Iris pigment epithelial cell (primary cell): ENCODE results near the gene UBB.
A peak's percentile ranks its signal among the peaks of the same experiment; 100 is the strongest.
"Not testable (repeated sequence)": the region's sequence is repeated elsewhere in the genome, so short reads cannot be mapped to it uniquely, and the experiment has no call there.

Source experiments
- DNase-seq: peaks from one replicate; pipeline ENCODE4 v3.0.0-alpha.2; 2011; ENCODE audit warnings: low read depth

Gene UBB

DNA sequence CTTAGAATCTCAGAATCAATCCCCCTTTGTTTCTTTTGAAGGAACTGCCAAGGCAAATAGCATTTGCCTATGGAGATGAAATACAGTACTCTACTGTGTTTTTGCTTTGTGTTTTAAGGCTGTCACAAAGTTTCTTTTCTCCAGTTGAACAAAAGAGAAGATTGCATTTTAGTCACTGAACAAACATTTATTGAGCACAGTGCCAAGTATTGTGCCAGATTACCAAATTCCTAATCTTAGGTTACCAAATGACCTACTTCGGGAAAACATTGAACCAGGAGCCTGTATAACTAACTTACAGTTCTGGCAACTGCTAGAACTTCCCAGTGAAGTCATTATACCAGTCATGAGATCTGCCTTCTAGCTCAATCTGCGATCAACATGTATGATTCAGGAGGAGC lies 3.0 kb upstream of the UBB start:
- DNase-seq = peak; percentile 81

DNA sequence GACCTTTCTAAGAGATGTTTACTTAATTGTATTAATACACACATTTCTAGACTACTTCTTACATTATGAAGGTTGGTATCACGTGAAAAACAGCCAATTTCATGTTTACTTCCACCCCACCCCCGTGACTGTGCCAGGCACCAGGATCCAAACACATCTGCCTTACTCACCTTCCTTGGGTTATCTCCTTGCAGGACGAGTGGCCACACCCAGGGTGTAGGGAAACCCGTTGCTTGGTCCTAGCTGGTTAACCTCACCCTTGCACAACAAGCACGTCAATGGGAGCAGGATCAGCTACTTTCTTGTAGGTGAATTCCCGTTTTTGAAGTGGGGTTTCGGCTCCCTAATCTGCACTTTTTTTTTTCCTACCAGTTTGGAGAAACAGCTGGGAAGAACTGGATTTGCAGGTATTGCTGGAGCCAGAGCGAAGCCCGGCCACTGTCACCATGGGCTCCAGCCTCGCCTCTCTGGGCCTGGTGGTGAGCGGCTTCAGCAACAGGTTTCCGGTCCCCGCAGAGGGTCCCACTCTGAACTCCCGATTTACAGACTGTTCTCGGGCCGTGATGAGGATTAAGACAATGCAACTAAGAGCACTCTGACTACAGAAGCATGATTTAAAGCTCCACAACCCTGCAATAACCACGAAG lies 2.1 kb upstream of the UBB start:
- no peak for DNase-seq

DNA sequence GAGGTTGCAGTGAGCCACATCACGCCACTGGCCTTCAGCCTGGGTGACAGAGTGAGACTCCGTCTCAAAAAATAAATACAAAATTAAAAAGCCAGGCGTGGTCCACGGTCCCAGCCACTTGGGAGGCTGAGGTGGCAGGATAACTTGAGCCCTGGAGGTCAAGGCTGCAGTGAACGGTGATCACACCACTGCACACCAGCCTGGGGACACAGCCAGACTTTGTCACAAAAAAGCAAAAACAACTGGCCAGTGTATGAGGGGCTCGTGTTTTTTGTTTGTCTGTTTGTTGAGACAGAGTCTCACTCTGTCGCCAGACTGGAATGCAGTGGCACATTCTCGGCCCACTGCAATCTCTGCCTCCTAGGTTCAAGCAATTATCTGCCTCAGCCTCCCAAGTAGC lies 1.2 kb upstream of the UBB start:
- DNase-seq = no peak

DNA sequence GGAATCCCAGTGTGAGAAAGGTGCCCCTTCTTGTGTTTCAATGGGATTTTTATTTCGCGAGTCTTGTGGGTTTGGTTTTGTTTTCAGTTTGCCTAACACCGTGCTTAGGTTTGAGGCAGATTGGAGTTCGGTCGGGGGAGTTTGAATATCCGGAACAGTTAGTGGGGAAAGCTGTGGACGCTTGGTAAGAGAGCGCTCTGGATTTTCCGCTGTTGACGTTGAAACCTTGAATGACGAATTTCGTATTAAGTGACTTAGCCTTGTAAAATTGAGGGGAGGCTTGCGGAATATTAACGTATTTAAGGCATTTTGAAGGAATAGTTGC lies 567 bp downstream of the UBB start:
- peak; percentile 64 for DNase-seq

DNA sequence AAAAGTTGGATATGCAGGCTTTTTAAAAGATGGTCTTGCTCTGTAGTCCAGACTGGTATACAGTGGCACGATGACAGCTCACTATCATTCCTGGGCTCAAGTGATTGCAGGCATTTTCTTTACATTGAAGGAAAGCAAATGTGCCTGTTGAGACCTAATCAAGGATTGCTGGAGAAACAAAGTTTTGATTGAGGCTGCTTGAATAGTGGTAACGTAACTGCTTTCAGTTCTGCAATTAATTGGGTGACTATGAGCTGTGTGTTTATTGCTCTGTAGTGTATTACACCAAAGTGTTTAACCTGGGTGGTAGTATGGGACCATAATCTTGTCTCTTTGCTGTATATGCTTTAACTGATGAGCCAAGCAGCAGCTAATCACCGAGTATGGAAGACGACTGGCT lies 2.3 kb downstream of the UBB start:
- DNase-seq = no peak

DNA sequence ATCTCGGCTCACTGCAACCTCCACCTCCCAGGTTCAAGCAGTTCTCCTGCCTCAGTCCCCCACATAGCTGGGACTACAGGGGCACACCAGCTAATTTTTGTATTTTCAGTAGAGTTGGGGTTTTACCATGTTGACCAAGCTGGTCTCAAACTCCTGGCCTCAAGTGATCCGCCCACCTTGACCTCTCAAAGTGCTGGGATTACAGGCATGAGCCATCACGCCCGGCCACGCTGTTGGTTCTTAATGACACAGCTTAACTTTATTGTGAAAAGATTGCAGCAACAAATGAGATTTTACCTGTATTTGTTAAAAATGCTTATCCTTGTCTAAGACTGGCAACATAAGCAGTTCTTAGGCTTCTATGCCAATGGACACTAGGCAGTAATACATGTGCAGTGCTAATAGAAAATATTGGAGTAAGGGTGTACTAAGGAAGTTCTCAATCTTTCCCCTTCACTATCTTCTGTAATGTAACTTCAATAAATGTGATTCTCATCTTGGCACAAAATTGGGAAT lies 2.9 kb downstream of the UBB start:
- DNase-seq = no peak

DNA sequence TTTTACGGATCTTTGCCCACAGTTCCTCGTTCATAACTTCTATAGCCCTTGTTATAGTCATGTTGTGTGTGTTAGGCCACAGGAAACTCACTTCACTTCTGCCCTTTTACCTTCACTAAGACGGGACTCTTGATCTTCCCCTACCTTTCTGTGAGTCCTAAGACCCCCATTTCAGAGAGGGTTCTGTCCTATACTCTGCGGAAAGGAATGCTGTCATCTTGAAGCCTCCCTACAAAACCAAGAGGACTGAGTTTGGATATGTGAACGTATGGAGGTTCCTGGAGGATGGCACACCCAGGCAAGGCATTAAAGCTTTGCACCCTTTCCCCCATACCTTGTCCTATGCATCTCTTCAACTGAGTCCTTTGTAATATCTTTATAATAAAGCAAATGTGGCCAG lies 3.7 kb downstream of the UBB start:
- no peak for DNase-seq

DNA sequence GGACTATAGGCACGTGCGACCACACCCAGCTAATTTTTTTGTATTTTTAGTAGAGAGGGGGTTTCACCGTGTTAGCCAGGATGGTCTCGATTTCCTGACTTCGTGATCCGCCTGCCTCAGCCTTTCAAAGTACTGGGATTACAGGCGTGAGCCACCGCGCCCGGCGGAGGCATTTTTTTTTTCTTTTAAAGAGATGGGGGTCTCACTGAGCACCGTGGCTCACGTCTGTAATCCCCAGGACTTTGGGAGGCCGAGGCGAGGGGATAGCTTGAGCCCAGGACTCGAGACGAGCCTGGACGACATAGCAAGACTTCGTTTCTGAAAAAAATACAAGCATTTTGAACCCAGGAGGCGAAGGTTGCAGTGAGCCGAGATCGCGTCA lies 5.2 kb downstream of the UBB start:
- DNase-seq = not testable (repeated sequence)

DNA sequence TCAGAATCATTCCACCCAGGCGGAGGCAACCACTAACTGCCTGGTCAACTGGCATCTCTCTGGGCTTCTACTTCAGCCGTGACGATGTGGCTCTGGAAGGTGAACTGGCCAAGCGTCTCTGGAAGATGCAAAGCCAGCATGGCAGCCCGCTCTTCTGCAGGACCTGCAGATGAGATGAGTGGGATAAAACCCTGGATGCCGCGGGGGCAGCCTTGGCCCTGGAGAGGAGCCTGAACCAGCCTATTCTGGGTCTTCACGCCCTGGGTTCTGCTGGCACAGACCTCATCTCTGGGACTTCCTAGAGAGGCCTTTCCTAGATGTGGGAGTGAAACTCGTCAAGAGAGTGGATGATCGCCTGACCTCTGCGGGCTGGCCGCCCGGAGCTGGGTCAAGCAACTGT lies 10.6 kb downstream of the UBB start:
- DNase-seq = no peak

DNA sequence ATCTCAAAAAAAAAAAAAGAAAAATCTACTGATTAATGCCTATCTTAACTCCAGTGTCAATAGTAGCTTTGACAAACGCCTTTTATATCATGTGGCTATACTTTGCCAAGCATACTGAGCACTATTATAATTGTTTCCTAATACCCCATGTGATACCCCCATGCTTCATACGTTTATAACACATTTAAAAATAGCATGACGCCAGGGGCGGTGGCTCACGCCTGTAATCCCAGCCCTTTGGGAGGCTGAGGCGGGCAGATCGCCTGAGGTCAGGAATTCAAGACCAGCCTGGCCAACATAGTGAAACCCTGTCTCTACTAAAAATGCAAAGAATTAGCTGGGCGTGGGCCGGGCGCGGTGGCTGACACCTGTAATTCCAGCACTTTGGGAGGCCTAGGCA lies 11.6 kb downstream of the UBB start:
- DNase-seq = not testable (repeated sequence)

DNA sequence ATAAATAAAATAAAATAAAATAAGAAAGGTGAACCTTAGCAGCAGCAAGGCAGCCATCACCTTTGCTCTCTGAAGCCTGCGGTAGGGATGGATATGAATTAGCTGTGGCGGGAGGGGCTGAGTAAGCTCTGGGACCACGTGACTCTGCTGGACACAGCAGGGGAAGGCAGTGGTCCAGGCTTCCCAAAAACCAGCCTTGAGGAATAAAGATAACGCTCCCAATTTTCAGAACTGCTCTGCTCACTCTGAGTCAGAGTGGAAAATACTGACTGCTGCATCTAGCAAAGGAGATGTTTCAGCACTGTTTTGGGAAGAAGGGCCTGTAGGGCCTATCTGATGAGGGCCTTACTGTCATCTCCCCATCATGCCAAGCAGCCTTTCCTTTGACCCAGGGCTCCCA lies 15.0 kb downstream of the UBB start:
- DNase-seq = not testable (repeated sequence)

DNA sequence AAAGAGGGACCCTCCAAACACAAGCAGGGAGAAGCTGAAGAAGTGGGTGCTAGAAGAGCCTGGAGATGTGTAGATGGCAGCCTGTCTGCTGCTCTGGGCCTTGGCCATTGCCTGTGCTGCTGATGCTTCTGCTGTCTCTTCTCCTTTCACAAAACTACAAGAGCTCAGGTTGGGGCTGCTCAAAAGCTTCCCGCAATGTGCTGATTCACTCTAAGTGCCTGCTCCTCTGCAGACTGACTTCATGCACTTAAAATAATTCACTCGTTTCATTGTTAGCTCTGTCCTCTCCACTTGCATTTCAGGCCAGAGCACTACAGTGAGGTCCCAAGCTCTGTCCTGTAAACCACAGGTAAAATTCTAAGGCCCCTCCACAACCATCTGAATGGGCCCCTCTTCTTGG lies 15.8 kb downstream of the UBB start:
- DNase-seq = not testable (repeated sequence)

DNA sequence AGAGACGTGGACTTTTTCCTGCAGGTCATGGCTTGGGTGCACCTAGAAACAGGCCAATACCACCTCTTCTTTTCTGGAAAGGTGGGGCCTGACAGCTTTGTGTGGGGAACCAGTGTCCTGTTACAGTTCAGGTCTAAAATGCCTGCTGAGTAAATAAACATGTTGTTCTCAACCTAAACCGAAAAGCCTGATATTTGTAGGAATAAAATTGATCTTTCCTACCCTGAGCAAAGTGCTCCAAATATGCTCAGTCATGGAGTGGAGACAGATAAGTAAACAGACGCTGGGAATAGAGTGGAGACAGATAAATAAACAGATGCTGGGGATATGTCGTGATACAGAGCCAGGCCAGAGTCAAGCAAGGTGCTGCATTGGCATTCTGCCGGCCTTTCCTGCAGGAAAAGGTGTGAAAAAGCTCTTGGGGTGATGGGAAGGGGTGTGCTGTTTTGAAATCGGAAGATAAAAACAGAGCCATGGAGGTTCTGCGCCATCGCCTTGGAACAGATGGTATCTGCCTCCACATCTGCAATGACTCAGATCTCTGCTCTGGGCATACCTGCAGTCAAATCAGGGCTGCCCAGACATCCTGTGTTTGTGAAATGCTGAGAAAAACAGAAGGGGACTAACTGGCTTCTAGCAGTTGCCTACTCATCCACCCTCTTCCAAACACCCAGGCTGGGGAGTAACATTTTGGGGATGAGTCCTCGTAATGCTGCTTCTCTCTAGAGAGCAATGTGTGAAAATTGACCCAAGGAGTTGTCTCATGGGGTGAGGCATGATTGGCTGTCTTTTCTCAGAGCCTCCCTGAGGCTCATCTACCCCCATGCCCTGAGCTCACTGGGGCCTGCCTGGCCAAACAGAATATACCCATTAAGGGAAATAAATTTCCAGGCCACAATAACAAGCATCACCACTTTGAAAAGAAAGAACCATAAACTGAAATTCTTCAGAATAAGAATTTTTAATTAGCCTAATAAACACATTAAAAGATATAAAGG lies 17.7 kb downstream of the UBB start:
- DNase-seq = no peak

DNA sequence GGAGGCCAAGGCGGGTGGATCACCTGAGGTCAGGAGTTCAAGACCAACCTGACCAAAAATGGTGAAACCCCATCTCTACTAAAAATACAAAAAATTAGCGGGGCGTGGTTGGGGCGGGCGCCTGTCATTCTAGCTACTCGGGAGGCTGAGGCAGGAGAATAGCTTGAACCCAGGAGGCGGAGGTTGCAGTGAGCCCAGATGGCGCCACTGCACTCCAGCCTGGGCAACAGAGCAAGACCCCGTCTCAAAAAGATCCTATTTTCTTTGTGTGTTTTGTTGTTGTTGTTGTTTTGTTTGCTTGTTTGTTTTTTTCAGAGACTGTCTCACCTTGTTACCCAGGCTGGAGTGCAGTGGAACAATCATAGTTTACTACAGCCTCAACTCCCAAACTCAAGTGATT lies 23.0 kb downstream of the UBB start:
- DNase-seq = not testable (repeated sequence)

DNA sequence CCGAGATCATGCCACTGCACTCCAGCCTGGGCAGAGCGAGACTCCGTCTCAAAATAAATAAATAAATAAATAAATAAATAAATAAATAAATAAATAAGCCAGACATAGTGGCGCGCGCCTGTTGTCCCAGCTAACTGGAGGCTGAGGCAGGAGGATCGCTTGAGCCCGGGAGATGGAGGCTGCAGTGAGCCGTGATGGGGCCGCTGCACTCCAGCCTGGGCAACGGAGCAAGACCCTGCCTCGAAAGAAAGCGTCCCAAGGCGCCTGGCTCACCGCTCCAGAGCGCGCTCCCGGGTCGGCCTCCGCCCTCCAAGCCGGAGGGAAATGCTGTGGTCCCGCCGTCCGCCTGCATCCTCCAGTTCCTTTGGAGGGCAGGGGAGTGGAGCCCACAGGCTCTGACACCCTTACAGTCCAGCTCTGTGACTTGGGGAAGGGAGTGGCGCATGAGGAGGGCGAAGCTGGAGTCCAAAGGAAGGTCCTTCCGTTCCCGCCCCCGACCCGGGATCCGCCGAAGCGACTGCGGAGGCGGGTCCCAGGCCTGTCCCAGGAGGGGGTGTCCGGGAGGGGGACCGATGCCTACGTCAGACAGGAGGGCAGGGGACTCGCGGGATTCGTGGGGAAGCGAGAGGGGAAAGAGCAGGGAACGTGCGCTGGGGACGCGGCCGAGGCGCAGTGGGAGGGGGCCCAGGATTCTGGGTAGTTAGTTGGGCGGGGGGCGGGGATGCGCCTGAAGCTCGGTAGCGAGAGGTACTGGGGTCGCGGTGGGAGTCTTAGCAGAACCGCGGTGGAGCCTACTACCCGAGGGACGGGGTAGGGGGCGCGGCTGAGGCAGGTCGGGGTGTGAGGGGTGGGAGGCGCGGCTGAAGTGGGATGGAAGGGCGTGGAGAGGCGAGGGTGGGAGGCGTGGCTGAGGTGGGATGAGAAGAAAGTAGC lies 26.1 kb downstream of the UBB start:
- DNase-seq = no peak

DNA sequence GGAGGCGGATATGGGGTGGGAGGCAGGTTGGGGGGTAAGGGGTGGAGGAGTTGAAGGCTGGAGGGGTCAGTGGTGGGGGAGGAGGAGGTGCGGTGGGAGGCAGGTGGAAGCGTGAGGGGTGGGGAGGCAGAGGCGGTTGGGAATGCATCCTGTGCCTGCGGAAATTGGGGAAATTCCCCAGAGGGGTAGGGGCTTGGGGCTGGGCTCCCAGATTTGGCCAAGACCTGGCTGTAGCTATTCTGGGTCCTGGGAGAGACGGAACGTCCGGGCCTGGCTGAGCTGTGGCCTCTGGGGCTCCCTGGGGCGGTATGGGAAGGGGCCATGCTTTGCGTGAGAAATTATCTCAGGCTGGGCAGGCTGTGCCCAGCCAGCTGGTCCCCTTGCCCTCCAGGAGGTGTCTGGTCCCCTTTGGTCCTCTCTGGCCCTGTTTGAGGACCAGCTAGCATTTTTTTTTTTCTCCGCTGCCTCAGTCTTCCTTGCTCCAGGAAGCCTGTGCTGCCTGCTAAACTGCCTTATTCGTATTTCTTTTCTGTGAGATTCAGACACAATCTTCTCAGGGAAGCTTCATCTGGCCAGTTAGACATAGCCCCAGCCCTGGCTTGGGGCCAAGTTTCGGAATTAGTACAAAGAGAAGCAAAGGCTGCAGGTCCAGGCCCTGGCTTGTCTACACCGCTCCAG lies 27.2 kb downstream of the UBB start:
- peak; percentile 69 for DNase-seq

DNA sequence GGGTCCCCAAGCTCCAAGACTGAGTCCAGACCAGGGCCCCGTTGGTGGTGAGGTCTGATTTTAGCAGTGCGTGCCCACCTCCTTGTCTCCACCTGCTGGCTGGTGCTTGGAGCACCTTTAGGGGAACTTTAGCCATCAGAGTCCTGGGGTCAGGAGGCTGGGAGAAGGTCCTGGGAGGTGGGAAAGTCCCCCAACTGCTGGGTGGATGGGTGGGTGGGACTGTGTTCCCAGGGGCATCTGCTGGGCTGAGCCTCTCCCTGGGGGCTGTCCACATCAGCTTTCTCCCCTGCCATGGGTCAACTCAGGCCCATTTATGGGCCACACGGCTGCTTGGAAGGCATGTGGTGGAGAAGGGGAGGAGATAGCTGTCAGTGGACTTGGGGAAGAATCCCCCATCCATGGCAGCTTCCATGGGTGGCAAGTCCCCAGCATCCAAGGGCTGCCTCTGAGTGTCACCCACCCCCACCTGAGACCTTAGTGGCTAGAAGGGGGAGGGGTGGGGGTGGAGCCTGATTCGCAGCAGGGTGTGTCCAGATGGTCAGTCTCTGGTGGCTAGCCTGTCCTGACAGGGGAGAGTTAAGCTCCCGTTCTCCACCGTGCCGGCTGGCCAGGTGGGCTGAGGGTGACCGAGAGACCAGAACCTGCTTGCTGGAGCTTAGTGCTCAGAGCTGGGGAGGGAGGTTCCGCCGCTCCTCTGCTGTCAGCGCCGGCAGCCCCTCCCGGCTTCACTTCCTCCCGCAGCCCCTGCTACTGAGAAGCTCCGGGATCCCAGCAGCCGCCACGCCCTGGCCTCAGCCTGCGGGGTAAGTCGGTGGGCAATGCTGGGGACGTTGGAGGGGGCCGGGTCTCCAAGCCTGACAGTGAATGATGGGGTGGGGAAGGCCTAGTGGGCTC lies 34.4 kb downstream of the UBB start, which contains the start of gene TRPV2:
TRPV2 (plus strand) TSS at position 541 of the 894 bp plus-strand sequence. CDS start 2,098 bp downstream, outside the sequence.
- no peak for DNase-seq

DNA sequence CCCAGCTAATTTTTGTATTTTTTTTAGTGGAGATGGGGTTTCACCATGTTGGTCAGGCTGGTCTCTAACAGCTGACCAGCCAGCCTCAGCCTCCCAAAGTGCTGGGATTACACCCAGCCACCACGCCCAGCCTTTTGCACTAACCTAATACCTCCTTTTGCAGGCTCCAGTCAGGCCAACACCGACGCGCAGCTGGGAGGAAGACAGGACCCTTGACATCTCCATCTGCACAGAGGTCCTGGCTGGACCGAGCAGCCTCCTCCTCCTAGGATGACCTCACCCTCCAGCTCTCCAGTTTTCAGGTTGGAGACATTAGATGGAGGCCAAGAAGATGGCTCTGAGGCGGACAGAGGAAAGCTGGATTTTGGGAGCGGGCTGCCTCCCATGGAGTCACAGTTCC lies 36.5 kb downstream of the UBB start:
- no peak for DNase-seq

DNA sequence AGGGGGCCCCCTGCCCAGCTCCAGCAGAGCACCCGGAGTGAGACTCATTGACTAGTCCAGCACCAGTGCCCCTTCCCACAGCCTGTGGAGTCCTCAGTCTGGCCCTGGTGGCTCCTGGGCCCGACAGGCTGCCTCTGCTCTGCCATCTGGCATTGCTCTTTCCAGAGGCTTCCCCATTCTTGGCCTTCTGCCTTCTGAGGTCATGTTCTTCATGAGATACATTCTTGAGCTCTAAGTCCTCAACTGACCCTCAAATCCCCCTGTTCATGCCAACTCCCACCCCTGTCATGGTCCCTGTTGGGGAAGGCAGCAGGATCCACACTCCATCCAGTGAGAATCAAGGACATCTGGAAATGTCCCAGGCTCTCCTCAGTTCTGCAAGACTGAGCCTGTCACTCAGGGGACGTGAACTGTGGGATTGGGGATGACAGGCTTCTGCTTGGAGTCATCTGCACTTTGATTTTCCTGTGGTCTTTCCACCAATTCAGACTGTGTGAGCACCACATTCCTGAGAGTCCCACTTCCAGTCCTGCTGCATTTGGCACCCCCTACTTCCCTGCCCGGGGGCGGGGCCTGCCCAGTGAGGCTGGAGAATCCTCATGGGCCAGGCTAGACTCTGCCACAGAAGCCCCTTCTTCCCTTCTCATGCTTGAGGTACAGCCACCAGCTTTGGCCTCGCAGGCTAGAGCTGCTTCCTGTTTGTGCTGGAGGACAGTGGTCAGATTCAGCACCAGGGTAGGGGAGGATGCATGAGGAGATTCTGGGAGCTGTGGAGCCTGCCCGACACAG lies 37.2 kb downstream of the UBB start:
- DNase-seq = no peak

DNA sequence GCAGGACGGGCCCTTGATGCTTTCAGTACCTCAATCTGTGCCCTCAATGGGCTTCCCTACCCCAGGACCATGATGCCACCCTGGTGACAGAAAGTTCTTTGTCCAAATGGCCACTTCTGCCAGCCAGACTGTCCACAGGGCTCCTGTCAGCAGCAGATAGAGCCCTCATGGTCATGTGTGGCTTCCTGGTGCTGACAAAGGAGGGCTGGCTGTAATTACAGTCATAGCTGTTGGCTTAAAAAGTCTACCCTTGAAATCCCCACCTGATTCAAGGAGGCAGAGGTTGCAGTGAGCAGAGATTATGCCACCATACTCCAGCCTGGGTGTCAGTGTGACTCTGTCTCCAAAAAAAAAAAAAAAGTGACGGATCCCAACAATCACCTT lies 37.8 kb downstream of the UBB start:
- DNase-seq = no peak
